Heart right ventricle (tissue), 16 donors: Measurements from ENCODE around the gene FLOT1. TPM values are rescaled to one million over a fixed set of nuclear protein-coding genes. Genes with fewer than 3 reads are reported as not detected.
A peak's percentile ranks its signal among the peaks of the same experiment; 100 is the strongest.

ENCODE experiments used
- ATAC-seq, 8 donors: fragments of 200-7000 bp; cut with Tn5 transposase; one replicate each; pipeline ENCODE4 v1.9.1; 2020; ENCODE audit warnings: mild to moderate bottlenecking in 8 of 8, moderate library complexity in 8 of 8, moderate number of reproducible peaks in 1 of 8
- DNase-seq, 2 donors: peaks; one replicate each; pipeline ENCODE4 v3.0.0-alpha.2; 2020
- H3K27ac ChIP-seq, 10 donors: fragments of 200-600 bp; sonication (generic) in 2 of 10; one replicate each; pipeline versions ENCODE4 v1.5.0 to v1.8.0; 2020 to 2022; ENCODE audit warnings: mild to moderate bottlenecking in 3 of 10
- H3K27me3 ChIP-seq, 7 donors: fragments of 200-600 bp; one replicate each; pipeline ENCODE4 v1.8.0; 2021 to 2022; ENCODE audit warnings: mild to moderate bottlenecking in 2 of 7
- H3K36me3 ChIP-seq, 9 donors: fragments of 200-600 bp; sonication (generic) in 1 of 9; one replicate each; pipeline versions ENCODE4 v1.5.0 to v1.8.0; 2020 to 2022; ENCODE audit warnings: mild to moderate bottlenecking in 2 of 9
- H3K4me1 ChIP-seq, 9 donors: fragments of 200-600 bp; sonication (generic) in 1 of 9; one replicate each; pipeline versions ENCODE4 v1.5.0 to v1.8.0; 2020 to 2022; ENCODE audit warnings: mild to moderate bottlenecking in 4 of 9
- H3K4me3 ChIP-seq, 10 donors: fragments of 200-600 bp; sonication (generic) in 2 of 10; one replicate each; pipeline versions ENCODE4 v1.5.0 to v1.8.0; 2020 to 2022; ENCODE audit warnings: mild to moderate bottlenecking in 7 of 10, moderate library complexity in 2 of 10
- H3K9me3 ChIP-seq, 11 donors: fragments of 200-600 bp in 10 of 11; sonication (generic) in 2 of 11; one replicate each; pipeline versions ENCODE4 v1.5.0 to v1.8.0; 2013 to 2022; ENCODE audit warnings: mild to moderate bottlenecking in 2 of 11, control low read depth in 1 of 11, moderate library complexity in 1 of 11
- CTCF ChIP-seq, 9 donors: fragments of 200-600 bp; sonication (generic) in 2 of 9; IDR thresholded peaks; one replicate each; pipeline versions ENCODE4 v1.5.0 to v1.8.0; 2021 to 2022; ENCODE audit warnings: antibody characterized with exemption in 9 of 9, mild to moderate bottlenecking in 5 of 9, moderate library complexity in 1 of 9
- whole genome bisulfite sequencing, 2 donors: extraction: QIAGEN DNeasy Blood & Tissue Kit; methylation state at CpG; one replicate each; pipeline ENCODE4 v1.1.7; 2013; ENCODE audit warnings: inconsistent platforms in 1 of 2; 5-methylcytosine and 5-hydroxymethylcytosine counted together
- intact Hi-C, 10 donors: fragments of 100-400 bp; cut with DNase I; formaldehyde crosslinking; loops; one replicate each; pipeline versions ENCODE4 v1.11.1 to v1.14.2; 2022
- polyA plus RNA-seq, 2 donors: library from polyadenylated mRNA; stranded (reverse); fragments of 200-250 nt; gene quantifications; one replicate each; pipeline ENCODE4 v1.2.3, GENCODE V29; 2013
- total RNA-seq, 10 donors: library from RNA; stranded (reverse); fragmentation: NEBNext Ultra II Directional in 3 of 10; extraction: Animal tissue kit (Norgen Biotek cat#: 25700) in 3 of 10; gene quantifications; one replicate each; pipeline versions ENCODE4 v1.2.1 to v1.2.4, GENCODE V29; 2021 to 2023
- donor health status: Arrhythmogenic right ventricular cardiomyopathy.
- donor health status: ischemic (EF 13 %, LVEDD 7.1; RV severe dilation, severe dysfunction).
- donor health status: healthy with polysubstance abuse.
- donor health status: DM: no; HTN: yes; CAD: no.
- donor health status: DM: no; HTN: no; CAD: no.
- donor health status: ischemic (EF 25% LVEDD 6.9; RV normal size, moderate dysfunction).
- donor health status: ischemic (EF 25% LVEDD 5.7; RV mildly dilated, moderate dysfunction).
- donor health status: healthy.
- donor health status: DM: yes; HTN: yes; CAD: no.
- donor health status: Ischemic cardiomyopathy.
- donor health status: ischemic (EF 35%, LVEDD 5.7; RV mildly dilated, moderate dysfunction).
- donor health status: nonischemic (EF 11% LVEDD 7.7; RV severe dilation, severe dysfunction).
- donor health status: DM: yes; HTN: yes; CAD: no.
- donor health status: PGD.
- donor health status: ischemic (EF 29% LVEDD 5.4; RV normal size, mild dysfunction).
- donor health status: nonischemic (EF 23%, LVEDD 6.1; RV moderate dilation, normal function).

Gene FLOT1
- total and polyA plus RNA-seq, 12 donors = 158 to 317 (median 190) TPM

- ATAC-seq (peak in 5 of 8 donors; percentile 46 to 75 (median 64)), DNase-seq (no peak)
- Histone ChIP-seq H3K27me3 (no peaks in the 10 kb centered on the region), H3K9me3 (no peaks in the 10 kb centered on the region), H3K4me3 (no peak overlapping the region), H3K36me3 (no peaks in the 10 kb centered on the region), H3K27ac (peak overlapping the region in 3 of 10 donors; percentile 28 to 72 (median 41)), H3K4me1 (peaks cover 0 to 70% (median 0%) of the 10 kb centered on the region in 9 donors)
- no peak for TF ChIP-seq CTCF (IDR thresholded peaks at IDR 0.05)
- 74 to 86% methylated on average over 5 of the region's 5 CpGs for WGBS, 2 donors
- intact Hi-C loops = no loop called here
These were observed 45.5 kb upstream of the FLOT1 start for GRCh38 chr6:30787954-30788353.

GRCh38 chr6:30782425-30783014 is 40.0 kb upstream of the FLOT1 start:
- ATAC-seq (no peak), DNase-seq (no peak)
- H3K4me1 ChIP-seq = peaks cover 25 to 100% (median 51%) of the 10 kb centered on the region in 9 donors

GRCh38 chr6:30781743-30782424 is 39.4 kb upstream of the FLOT1 start:
- peak overlapping the region in 6 of 10 donors; percentile 2 to 33 (median 20) for H3K4me3 ChIP-seq
- intact Hi-C loops = loop anchor here in 4 of 10 donors (2.0 to 5.0 kb wide), 4 partner anchors 29 to 45 kb away; partner anchors contain the start of genes FLOT1 (in 3 of the 4) and IER3 (in 2 of the 4)

More at GRCh38 chr6:30782425-30783014, 40.0 kb upstream of the FLOT1 start:
- no peak for TF ChIP-seq CTCF (IDR thresholded peaks at IDR 0.05)
- H3K27me3 ChIP-seq = no peaks in the 10 kb centered on the region
- intact Hi-C loops = loop anchor here in 3 of 10 donors (5.0 kb wide), 2 partner anchors 40 to 45 kb away; partner anchors contain the start of genes FLOT1 (in 2 of the 3) and IER3 (in 2 of the 3)
- H3K27ac ChIP-seq = peak overlapping the region; percentile 74 to 97 (median 94)
- peak overlapping the region in 3 of 10 donors; percentile 8 to 33 (median 22) for H3K4me3 ChIP-seq
- H3K9me3 ChIP-seq = no peaks in the 10 kb centered on the region
- no peaks in the 10 kb centered on the region for H3K36me3 ChIP-seq

More at GRCh38 chr6:30781743-30782424, 39.4 kb upstream of the FLOT1 start:
- H3K27me3 ChIP-seq = no peaks in the 10 kb centered on the region
- ATAC-seq = peak; percentile 89 to 92 (median 91)
- TF ChIP-seq CTCF (IDR thresholded peaks at IDR 0.05) = no peak
- peak; percentile 93 to 97 for DNase-seq
- WGBS, 2 donors = 4 to 8% methylated on average over 13 of the region's 13 CpGs
- H3K9me3 ChIP-seq = no peaks in the 10 kb centered on the region
- H3K27ac ChIP-seq = peak overlapping the region; percentile 74 to 97 (median 94)
- H3K36me3 ChIP-seq = no peaks in the 10 kb centered on the region
- peaks cover 25 to 100% (median 51%) of the 10 kb centered on the region in 9 donors for H3K4me1 ChIP-seq
